ENCODE data around the gene ZFYVE26. TPM values are rescaled to one million over a fixed set of nuclear protein-coding genes. Genes with fewer than 3 reads are reported as not detected.
A peak's percentile ranks its signal among the peaks of the same experiment; 100 is the strongest.
"Not testable (repeated sequence)": the region's sequence is repeated elsewhere in the genome, so short reads cannot be mapped to it uniquely, and the experiment has no call there.

ZFYVE26 gene
- polyA plus RNA-seq, 2 of the 4 experiments (the other 2 are of a cell fraction), result 4.5 to 11.3 TPM

DNA sequence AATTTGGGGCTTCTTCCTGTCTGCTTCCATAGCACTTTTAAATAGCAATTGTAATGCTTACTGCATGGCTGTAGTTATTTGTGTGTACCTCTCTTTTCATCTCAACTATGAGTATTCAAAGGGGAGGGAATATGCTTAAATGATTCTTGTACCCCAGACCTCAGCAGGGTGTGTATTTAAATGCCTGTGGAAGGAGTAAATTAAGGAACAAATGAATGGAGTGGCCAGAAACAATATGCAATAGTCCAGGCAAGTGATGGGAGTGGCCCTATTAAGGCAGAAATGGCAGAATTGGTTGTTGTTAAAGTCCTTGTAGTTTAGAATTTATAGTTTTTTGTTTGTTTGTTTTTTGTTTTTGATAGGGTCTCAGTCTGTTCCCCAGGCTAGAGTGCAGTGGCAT lies 4.7 kb upstream of the ZFYVE26 start (continued):
- TF ChIP-seq, protein P1, sequence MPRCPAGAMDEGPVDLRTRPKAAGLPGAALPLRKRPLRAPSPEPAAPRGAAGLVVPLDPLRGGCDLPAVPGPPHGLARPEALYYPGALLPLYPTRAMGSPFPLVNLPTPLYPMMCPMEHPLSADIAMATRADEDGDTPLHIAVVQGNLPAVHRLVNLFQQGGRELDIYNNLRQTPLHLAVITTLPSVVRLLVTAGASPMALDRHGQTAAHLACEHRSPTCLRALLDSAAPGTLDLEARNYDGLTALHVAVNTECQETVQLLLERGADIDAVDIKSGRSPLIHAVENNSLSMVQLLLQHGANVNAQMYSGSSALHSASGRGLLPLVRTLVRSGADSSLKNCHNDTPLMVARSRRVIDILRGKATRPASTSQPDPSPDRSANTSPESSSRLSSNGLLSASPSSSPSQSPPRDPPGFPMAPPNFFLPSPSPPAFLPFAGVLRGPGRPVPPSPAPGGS (IDR thresholded peaks at IDR 0.05), result no peak
- TF ChIP-seq SREBF2 (IDR thresholded peaks at IDR 0.05), result no peak
- TF ChIP-seq POLR2AphosphoS2 (conservative IDR thresholded peaks at IDR 0.05; ENCODE audit: low read length), result no peak
- TF ChIP-seq MAFK (IDR thresholded peaks at IDR 0.05; ENCODE audit: partially characterized antibody), result no peak

DNA sequence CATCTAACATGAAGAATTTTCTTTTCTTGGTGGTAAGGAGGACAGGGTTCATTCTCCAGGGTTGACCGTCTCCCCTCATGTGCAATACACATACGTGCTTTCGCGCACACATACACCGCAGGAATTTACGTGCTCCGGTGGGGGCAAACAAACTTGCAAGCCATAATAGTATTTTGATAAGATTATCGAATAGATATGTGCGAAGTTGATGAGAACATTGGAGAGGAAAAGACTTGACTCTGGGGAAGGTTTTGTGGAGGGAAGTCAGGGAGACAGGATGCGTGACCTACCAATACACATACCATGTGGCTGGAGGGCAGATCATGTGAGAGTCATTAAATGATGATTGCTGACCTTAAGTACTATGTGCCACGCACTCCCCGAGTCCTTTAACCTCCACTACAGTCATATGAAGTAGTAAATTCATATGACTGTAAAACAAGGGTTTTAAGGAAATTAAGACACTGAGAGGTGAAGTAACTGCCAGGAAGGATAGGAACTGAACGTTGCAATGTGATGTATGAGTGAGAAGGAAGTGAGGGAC lies 4.1 kb upstream of the ZFYVE26 start:
- ATAC-seq, result peak; percentile 8 to 21; a peak in 3 of 6 replicates
- CTCF ChIA-PET, result interaction anchor here (0.7 to 2.2 kb wide), 3 partner anchors 15 to 1024 kb away, joined by 3 to 8 read pairs (median 3); no protein-coding TSS in a partner anchor
- WGBS (ENCODE audit: missing lambda C conversion rate), result 20% methylated on average over 13 of the region's 13 CpGs
- peak overlapping the region; percentile 95 for H3K4me3 ChIP-seq
- no peaks in the 10 kb centered on the region for H3K9me3 ChIP-seq
- H3K4me2 ChIP-seq, result peak overlapping the region; percentile 80
- DNase-seq (ENCODE audit: low read depth in 1 of 2, low spot score in 1 of 2), result peak; percentile 21 to 27
- H3K27ac ChIP-seq, result peak overlapping the region; percentile 86
- POLR2A ChIA-PET, result no interaction called here
- peaks cover 11% of the 10 kb centered on the region for H3K4me1 ChIP-seq
- no peak for TF ChIP-seq POLR2A (IDR thresholded peaks at IDR 0.05; ENCODE audit: low read length)
- TF ChIP-seq, protein P2, sequence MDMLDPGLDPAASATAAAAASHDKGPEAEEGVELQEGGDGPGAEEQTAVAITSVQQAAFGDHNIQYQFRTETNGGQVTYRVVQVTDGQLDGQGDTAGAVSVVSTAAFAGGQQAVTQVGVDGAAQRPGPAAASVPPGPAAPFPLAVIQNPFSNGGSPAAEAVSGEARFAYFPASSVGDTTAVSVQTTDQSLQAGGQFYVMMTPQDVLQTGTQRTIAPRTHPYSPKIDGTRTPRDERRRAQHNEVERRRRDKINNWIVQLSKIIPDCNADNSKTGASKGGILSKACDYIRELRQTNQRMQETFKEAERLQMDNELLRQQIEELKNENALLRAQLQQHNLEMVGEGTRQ (IDR thresholded peaks at IDR 0.05), result peak; percentile 23; the same call in 1 of the 2 replicates
- FAIRE-seq, result no peak

DNA sequence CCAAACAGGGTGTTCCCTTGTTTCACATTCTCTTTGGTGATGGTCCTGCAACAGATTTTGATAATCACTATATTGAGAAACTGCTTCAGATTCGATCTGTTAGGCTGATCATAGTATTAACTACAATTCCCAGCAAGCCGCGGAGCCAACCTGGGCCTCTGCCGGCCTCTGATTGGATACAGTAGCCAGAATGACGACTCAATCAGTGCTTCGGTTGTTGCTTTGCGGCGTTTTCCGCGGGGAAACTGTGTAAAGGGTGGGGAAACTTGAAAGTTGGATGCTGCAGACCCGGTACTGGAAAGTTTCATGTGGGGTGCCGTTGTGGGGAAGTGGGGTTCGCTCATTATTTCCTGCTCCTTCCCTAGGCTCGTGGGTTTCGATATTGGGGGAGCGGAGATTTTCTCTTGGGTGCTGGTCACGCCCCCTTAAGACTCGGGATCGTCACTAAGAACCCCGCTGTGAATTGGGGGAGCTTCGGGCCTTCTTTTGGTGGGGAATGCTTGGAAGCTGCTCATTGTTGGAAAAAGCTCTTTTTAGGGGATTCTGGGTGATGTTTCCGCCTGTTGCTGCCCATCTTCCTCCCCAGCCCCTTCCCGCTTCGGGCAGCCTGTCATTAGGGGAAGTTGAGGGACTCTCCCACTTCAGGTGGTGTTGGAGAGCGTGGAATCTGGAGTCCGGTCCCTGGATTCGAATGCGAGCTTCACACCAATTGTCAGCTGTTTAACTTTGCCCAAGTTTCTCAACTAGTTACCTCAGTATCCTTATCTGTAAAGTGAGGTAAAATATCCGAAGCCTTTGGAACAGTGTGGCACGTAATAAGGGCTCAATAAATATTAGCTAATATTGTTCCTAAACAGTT lies 3.4 kb upstream of the ZFYVE26 start, which contains the start of gene RAD51B:
TSS of gene RAD51B (plus strand) at position 217 of the 859 bp plus-strand sequence.
- ChIA-PET CTCF (interaction anchor here (0.7 to 0.8 kb wide), 2 partner anchors 15 to 26 kb away, joined by 3 read pairs; no protein-coding TSS in a partner anchor), POLR2A (no interaction called here)
- 2% methylated on average over 29 of the region's 30 CpGs for WGBS (ENCODE audit: missing lambda C conversion rate)
- Histone ChIP-seq H3K4me1 (peaks cover 18% of the 10 kb centered on the region), H3K27ac (peak within 1 kb of the TSS; percentile 86), H3K9me3 (no peaks in the 10 kb centered on the region), H3K4me3 (peak within 1 kb of the TSS; percentile 95), H3K4me2 (peak within 1 kb of the TSS; percentile 80)
- TF ChIP-seq, protein P3, sequence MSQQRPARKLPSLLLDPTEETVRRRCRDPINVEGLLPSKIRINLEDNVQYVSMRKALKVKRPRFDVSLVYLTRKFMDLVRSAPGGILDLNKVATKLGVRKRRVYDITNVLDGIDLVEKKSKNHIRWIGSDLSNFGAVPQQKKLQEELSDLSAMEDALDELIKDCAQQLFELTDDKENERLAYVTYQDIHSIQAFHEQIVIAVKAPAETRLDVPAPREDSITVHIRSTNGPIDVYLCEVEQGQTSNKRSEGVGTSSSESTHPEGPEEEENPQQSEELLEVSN (IDR thresholded peaks at IDR 0.05; ENCODE audit: borderline replicate concordance, low read depth), result peak; percentile 50; the same call in 1 of the 2 replicates
- TF ChIP-seq KDM5A (IDR thresholded peaks at IDR 0.05), result 0 out of 2 replicates have a peak, but pooled peaks have one; percentile 10
- TF ChIP-seq, protein P1 (IDR thresholded peaks at IDR 0.05), result peak; percentile 23; the same call in 1 of the 3 replicates
- no peak for TF ChIP-seq MYC (IDR thresholded peaks at IDR 0.05; ENCODE audit: borderline replicate concordance, low read length)
- no peak for TF ChIP-seq CHD4 (IDR thresholded peaks at IDR 0.05; ENCODE audit: borderline replicate concordance)
- TF ChIP-seq, protein P4, sequence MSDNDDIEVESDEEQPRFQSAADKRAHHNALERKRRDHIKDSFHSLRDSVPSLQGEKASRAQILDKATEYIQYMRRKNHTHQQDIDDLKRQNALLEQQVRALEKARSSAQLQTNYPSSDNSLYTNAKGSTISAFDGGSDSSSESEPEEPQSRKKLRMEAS (IDR thresholded peaks at IDR 0.05), result peak; percentile 31
- no peak for TF ChIP-seq NPAS2 (CRISPR knock-in tag; IDR thresholded peaks at IDR 0.05; ENCODE audit: borderline replicate concordance)
- peak; percentile 61; the same call in 1 of the 2 replicates for TF ChIP-seq PHF8 (IDR thresholded peaks at IDR 0.05; ENCODE audit: borderline replicate concordance, low read depth)
- no peak for TF ChIP-seq RAD21 (conservative IDR thresholded peaks at IDR 0.05 in 1 of 2, IDR thresholded peaks at IDR 0.05 in 1 of 2)
- peak in 1 of 2 experiments; percentile 29; a peak in 1 of 5 replicates for TF ChIP-seq JUN (IDR thresholded peaks at IDR 0.05)
- DNase-seq (ENCODE audit: low read depth in 1 of 2, low spot score in 1 of 2), result peak; percentile 83 to 95
- FAIRE-seq, result no peak
- peak; percentile 90 to 91 for ATAC-seq

DNA sequence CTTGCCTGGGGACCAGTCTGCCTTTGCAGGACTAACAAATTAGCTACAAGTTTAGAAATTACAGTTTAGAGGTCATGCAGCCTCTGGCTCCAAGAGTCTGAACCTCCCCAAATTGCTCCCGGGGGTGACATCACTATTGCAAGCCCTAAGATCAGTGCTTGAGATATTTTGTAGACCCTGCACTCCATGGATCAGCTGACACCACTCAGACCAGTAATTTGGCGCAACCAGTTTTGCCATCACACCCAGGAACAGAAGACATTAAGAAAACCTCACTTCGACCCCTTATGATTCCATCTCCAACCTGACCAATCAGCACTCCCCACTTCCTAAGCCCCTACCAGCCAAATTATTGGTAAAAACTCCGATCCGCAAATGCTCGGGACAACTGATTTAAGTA lies 2.1 kb upstream of the ZFYVE26 start:
- ATAC-seq; CTCF ChIA-PET; FAIRE-seq; POLR2A ChIA-PET; H3K9me3 ChIP-seq; H3K4me3 ChIP-seq; DNase-seq (ENCODE audit: low read depth in 1 of 2, low spot score in 1 of 2): not testable (repeated sequence)
- Histone ChIP-seq H3K4me1 (peaks cover 20% of the 10 kb centered on the region), H3K4me2 (peak overlapping the region; percentile 80; the same call in 2 of the 3 replicates), H3K27ac (peak overlapping the region in 1 of 2 experiments; percentile 86; a peak in 3 of 6 replicates)
- 87% methylated on average over 6 of the region's 6 CpGs for WGBS (ENCODE audit: missing lambda C conversion rate)

All from A549 (cell line).